ENCODE results near the gene CINP.
A peak's percentile ranks its signal among the peaks of the same experiment; 100 is the strongest.

GRCh38 chr14:102362545-102363181 lies at the start of gene CINP, which contains the start of gene TECPR2:
- TF ChIP-seq CTCF (IDR thresholded peaks at IDR 0.05; ENCODE audit: poor library complexity, severe bottlenecking) (no peak), RAD21 (conservative IDR thresholded peaks at IDR 0.05) (no peak), REST (IDR thresholded peaks at IDR 0.05; ENCODE audit: borderline replicate concordance) (peak; percentile 59), EZH2 (IDR thresholded peaks at IDR 0.05; ENCODE audit: borderline replicate concordance, insufficient read depth, low read length, poor library complexity, severe bottlenecking) (no peak), POLR2AphosphoS5 (IDR thresholded peaks at IDR 0.05) (peak; percentile 86), EP300 (conservative IDR thresholded peaks at IDR 0.05; ENCODE audit: poor library complexity, severe bottlenecking) (peak; percentile 32), SMC3 (conservative IDR thresholded peaks at IDR 0.05; ENCODE audit: poor library complexity) (no peak), TAF1 (IDR thresholded peaks at IDR 0.05; ENCODE audit: low read depth) (peak; percentile 61), MXI1 (conservative IDR thresholded peaks at IDR 0.05; ENCODE audit: poor library complexity, severe bottlenecking) (peak; percentile 91)

Data from neural cell (in vitro differentiated cells).